Lower lobe of right lung (tissue), 2 donors: ENCODE measurements around the gene PER2. TPM values are rescaled to one million over a fixed set of nuclear protein-coding genes. Genes with fewer than 3 reads are reported as not detected.

ENCODE experiments used
- ATAC-seq, 2 donors: fragments of 200-7000 bp; cut with Tn5 transposase; one replicate each; pipeline ENCODE4 v1.9.1; 2020 to 2022; ENCODE audit warnings: mild to moderate bottlenecking in 2 of 2, moderate library complexity in 2 of 2
- DNase-seq: peaks from one replicate; pipeline ENCODE4 v3.0.0-alpha.2; 2020
- H3K27ac ChIP-seq: fragments of 200-600 bp; one replicate; pipeline ENCODE4 v1.8.0; 2022
- H3K27me3 ChIP-seq: fragments of 200-600 bp; one replicate; pipeline ENCODE4 v1.8.0; 2022; ENCODE audit warnings: low read depth
- H3K36me3 ChIP-seq: fragments of 200-600 bp; one replicate; pipeline ENCODE4 v1.8.0; 2022; ENCODE audit warnings: mild to moderate bottlenecking
- H3K4me1 ChIP-seq: fragments of 200-600 bp; one replicate; pipeline ENCODE4 v1.8.0; 2022
- H3K4me3 ChIP-seq: fragments of 200-600 bp; one replicate; pipeline ENCODE4 v1.8.0; 2022; ENCODE audit warnings: mild to moderate bottlenecking
- H3K9me3 ChIP-seq: fragments of 200-600 bp; one replicate; pipeline ENCODE4 v1.8.0; 2022
- CTCF ChIP-seq: fragments of 200-600 bp; IDR thresholded peaks from one replicate; pipeline ENCODE4 v1.8.0; 2022; ENCODE audit warnings: antibody characterized with exemption, mild to moderate bottlenecking
- intact Hi-C: fragments of 100-400 bp; cut with DNase I; formaldehyde crosslinking; loops from one replicate; pipeline ENCODE4 v1.11.0; 2022
- total RNA-seq: library from RNA; stranded (reverse); fragmentation: NEBNext Ultra II Directional; extraction: Animal tissue kit (Norgen Biotek cat#: 25700); gene quantifications from one replicate; pipeline ENCODE4 v1.2.1, GENCODE V29; 2021
- donor health status: DM: no; HTN: yes; CAD: no; lungs with severe emphysema.

PER2 gene
- total RNA-seq, 1 donor from 2014 or later, result 24.9 TPM

GRCh38 chr2:238284802-238285515 is 3.5 kb downstream of the PER2 start:
- Histone ChIP-seq H3K27ac (peak overlapping the region; percentile 93), H3K4me1 (peaks cover 74% of the 10 kb centered on the region), H3K9me3 (no peaks in the 10 kb centered on the region), H3K27me3 (no peaks in the 10 kb centered on the region), H3K36me3 (no peaks in the 10 kb centered on the region), H3K4me3 (no peak overlapping the region)
- no peak for TF ChIP-seq CTCF
- DNase-seq, result peak; percentile 11
- intact Hi-C loops, result no loop called here
- ATAC-seq, result no peak

- Histone ChIP-seq H3K4me3 (no peak overlapping the region), H3K4me1 (peaks cover 64% of the 10 kb centered on the region), H3K27ac (no peak overlapping the region), H3K9me3 (no peaks in the 10 kb centered on the region), H3K36me3 (no peaks in the 10 kb centered on the region), H3K27me3 (no peaks in the 10 kb centered on the region)
- ATAC-seq, result no peak
- intact Hi-C loops, result no loop called here
- no peak for TF ChIP-seq CTCF
- DNase-seq, result peak; percentile 42
These were observed 5.3 kb downstream of the PER2 start for GRCh38 chr2:238282861-238283738.

GRCh38 chr2:238281826-238282480 is 6.5 kb downstream of the PER2 start:
- Histone ChIP-seq H3K4me1 (peaks cover 56% of the 10 kb centered on the region), H3K9me3 (no peaks in the 10 kb centered on the region), H3K4me3 (no peak overlapping the region), H3K27ac (no peak overlapping the region), H3K36me3 (peaks cover 9% of the 10 kb centered on the region), H3K27me3 (no peaks in the 10 kb centered on the region)
- peak; percentile 37 for DNase-seq
- no peak for ATAC-seq
- no peak for TF ChIP-seq CTCF
- intact Hi-C loops, result no loop called here

DNA sequence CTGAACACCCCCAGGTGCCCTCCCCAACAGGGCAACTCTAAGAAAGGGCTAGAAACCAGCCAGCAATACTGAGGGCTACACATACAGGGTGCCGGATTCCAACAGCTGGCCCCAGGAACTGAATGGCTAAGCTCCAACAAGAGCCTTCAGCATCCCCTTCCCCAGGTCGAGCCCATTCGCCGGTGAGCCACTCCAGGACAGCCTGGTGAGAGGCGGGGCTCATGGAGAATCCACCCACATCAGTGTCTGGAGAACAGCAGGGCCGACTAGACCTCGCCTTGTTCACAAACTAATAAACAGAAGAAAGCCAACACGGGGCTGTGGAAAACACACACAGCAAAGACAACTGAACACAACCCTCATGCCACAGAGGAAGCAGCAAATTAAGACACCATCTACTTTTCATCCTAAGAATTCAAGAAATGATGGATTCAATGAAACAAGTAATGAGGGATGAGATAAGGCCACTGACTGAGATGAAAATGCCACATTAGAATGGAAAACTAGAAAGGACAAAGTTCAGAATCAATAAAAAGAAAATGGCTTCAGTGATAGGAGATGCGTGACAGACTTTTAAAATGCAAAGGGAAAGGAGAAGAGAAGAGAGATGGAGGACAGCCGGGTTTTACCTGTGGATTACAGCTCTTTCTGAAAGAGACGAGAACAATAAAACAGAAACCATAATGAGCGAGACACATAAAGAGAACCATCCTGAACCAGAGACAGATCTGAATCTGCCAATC is 8.2 kb downstream of the PER2 start:
- DNase-seq, result peak; percentile 41
- no peak for ATAC-seq
- Histone ChIP-seq H3K27ac (no peak overlapping the region), H3K4me1 (peaks cover 39% of the 10 kb centered on the region), H3K27me3 (no peaks in the 10 kb centered on the region), H3K9me3 (no peaks in the 10 kb centered on the region), H3K4me3 (no peak overlapping the region), H3K36me3 (peaks cover 26% of the 10 kb centered on the region)
- intact Hi-C loops, result no loop called here
- TF ChIP-seq CTCF, result no peak

GRCh38 chr2:238279324-238279682 is 9.1 kb downstream of the PER2 start:
- Histone ChIP-seq H3K27ac (no peak overlapping the region), H3K27me3 (no peaks in the 10 kb centered on the region), H3K9me3 (no peaks in the 10 kb centered on the region), H3K4me3 (no peak overlapping the region), H3K4me1 (peaks cover 29% of the 10 kb centered on the region), H3K36me3 (peaks cover 35% of the 10 kb centered on the region)
- intact Hi-C loops, result no loop called here
- ATAC-seq (no peak), DNase-seq (peak; percentile 28)
- no peak for TF ChIP-seq CTCF
